Testis (tissue), 3 donors: ENCODE measurements around the gene SEMA3E. TPM values are rescaled to one million over a fixed set of nuclear protein-coding genes. Genes with fewer than 3 reads are reported as not detected.

ENCODE experiments used
- DNase-seq: peaks from one replicate; pipeline ENCODE4 v3.0.0-alpha.2; 2019
- H3K27ac ChIP-seq, 2 donors: fragments of 200-600 bp; sonication (generic); one replicate each; pipeline ENCODE4 v1.5.1; 2019
- H3K27me3 ChIP-seq: fragments of 200-600 bp; sonication (generic); one replicate; pipeline ENCODE4 v1.5.1; 2019
- H3K36me3 ChIP-seq: fragments of 200-600 bp; sonication (generic); one replicate; pipeline ENCODE4 v1.5.1; 2017; ENCODE audit warnings: low read depth; ENCODE audit errors: missing control alignments
- H3K4me1 ChIP-seq: fragments of 200-600 bp; sonication (generic); one replicate; pipeline ENCODE4 v1.5.1; 2019
- H3K4me3 ChIP-seq, 2 donors: fragments of 200-600 bp; sonication (generic); one replicate each; pipeline ENCODE4 v1.5.1; 2017 to 2019
- H3K9me3 ChIP-seq: fragments of 200-600 bp; sonication (generic); one replicate; pipeline ENCODE4 v1.5.1; 2017
- CTCF ChIP-seq, 3 experiments: fragments of 450-650 bp in 2 of 3; fragments of 200-600 bp in 1 of 3; sonication (generic) in 1 of 3; IDR thresholded peaks; one replicate each; pipeline ENCODE4 v1.5.1; 2016 to 2019; ENCODE audit warnings: antibody characterized with exemption in 3 of 3, mild to moderate bottlenecking in 2 of 3, moderate library complexity in 1 of 3
- POLR2A ChIP-seq: fragments of 450-650 bp; IDR thresholded peaks from one replicate; pipeline ENCODE4 v1.6.1; 2017; ENCODE audit warnings: antibody characterized with exemption, mild to moderate bottlenecking, moderate library complexity
- WGBS, 2 donors: methylation state at CpG; one replicate each; pipeline ENCODE4 v1.1.5; 2018; 5-methylcytosine and 5-hydroxymethylcytosine counted together
- intact Hi-C: fragments of 100-400 bp; cut with DNase I; formaldehyde crosslinking; loops from one replicate; pipeline ENCODE4 v1.15.1; 2023; ENCODE audit warnings: low total_unique reads
- polyA plus RNA-seq: library from polyadenylated mRNA; stranded (reverse); fragments of 350-450 nt; fragmentation: Illumina TruSeq; extraction: RNeasy Lipid Tissue Mini Kit (QIAGEN cat#74804); gene quantifications from one replicate; pipeline ENCODE4 v1.2.3, GENCODE V29; 2014; ENCODE audit warnings: low read depth, low replicate concordance; ENCODE audit not compliant: insufficient read depth
- total RNA-seq, 2 donors: library from RNA; depleted of rRNA; stranded (reverse); fragments of >200 nt; gene quantifications; one replicate each; pipeline ENCODE4 v1.2.3, GENCODE V29; 2016

The SEMA3E gene
- total and polyA plus RNA-seq, 3 donors from 2014 or later: 0.19 to 0.47 (median 0.36) TPM

GRCh38 chr7:83475420-83475819, 173.5 kb downstream of the SEMA3E start:
- intact Hi-C loops: no loop called here
- TF ChIP-seq CTCF (IDR thresholded peaks at IDR 0.05) (no peak), POLR2A (no peak)
- Histone ChIP-seq H3K4me1 (no peaks in the 10 kb centered on the region), H3K4me3 (no peak overlapping the region), H3K27me3 (no peaks in the 10 kb centered on the region), H3K27ac (no peak overlapping the region), H3K9me3 (no peaks in the 10 kb centered on the region), H3K36me3 (no peaks in the 10 kb centered on the region)
- WGBS, 2 donors: 65 to 76% methylated on average over 6 of the region's 6 CpGs
- no peak for DNase-seq

DNA sequence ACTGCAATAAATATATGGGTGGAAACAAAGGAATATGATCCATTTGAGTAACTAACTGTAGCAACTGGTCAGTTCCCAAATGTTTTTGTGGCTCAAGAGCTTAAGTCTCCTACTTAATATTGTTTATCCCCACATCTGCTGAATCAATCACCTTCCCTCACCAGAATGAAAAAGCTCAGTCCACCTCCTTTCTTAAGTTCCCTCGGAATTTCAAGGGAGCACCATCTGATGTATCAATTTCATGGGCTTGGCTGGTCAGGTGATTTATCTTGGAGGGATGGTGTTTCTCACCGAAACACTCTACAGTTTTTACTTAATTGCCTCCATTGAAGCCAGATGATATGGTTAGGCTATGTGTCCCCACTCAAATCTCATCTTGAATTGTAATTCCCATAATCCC, 176.6 kb downstream of the SEMA3E start:
- 93 to 100% methylated on average over 2 of the region's 2 CpGs for WGBS, 2 donors
- Histone ChIP-seq H3K4me1 (no peaks in the 10 kb centered on the region), H3K9me3 (no peaks in the 10 kb centered on the region), H3K27ac (no peak overlapping the region), H3K27me3 (no peaks in the 10 kb centered on the region), H3K4me3 (no peak overlapping the region), H3K36me3 (no peaks in the 10 kb centered on the region)
- no peak for DNase-seq
- intact Hi-C loops: no loop called here
- TF ChIP-seq CTCF (IDR thresholded peaks at IDR 0.05): no peak
- no peak for TF ChIP-seq POLR2A

GRCh38 chr7:83469491-83469890, 179.4 kb downstream of the SEMA3E start:
- Histone ChIP-seq H3K27me3 (no peaks in the 10 kb centered on the region), H3K9me3 (no peaks in the 10 kb centered on the region), H3K36me3 (no peaks in the 10 kb centered on the region), H3K4me1 (no peaks in the 10 kb centered on the region), H3K27ac (no peak overlapping the region), H3K4me3 (no peak overlapping the region)
- intact Hi-C loops: no loop called here
- TF ChIP-seq CTCF (IDR thresholded peaks at IDR 0.05): no peak
- no peak for TF ChIP-seq POLR2A
- 92 to 94% methylated on average over 3 of the region's 3 CpGs for WGBS, 2 donors
- DNase-seq: no peak

GRCh38 chr7:83469076-83469475, 179.9 kb downstream of the SEMA3E start:
- DNase-seq: no peak
- H3K9me3 ChIP-seq: no peaks in the 10 kb centered on the region
- 54 to 71% methylated on average over 2 of the region's 2 CpGs for WGBS, 2 donors
- no peaks in the 10 kb centered on the region for H3K36me3 ChIP-seq
- H3K4me3 ChIP-seq: no peak overlapping the region
- no peak overlapping the region for H3K27ac ChIP-seq
- H3K27me3 ChIP-seq: no peaks in the 10 kb centered on the region
- no peaks in the 10 kb centered on the region for H3K4me1 ChIP-seq
- TF ChIP-seq CTCF (IDR thresholded peaks at IDR 0.05) (no peak), POLR2A (no peak)
- intact Hi-C loops: no loop called here

- intact Hi-C loops: no loop called here
Measured at GRCh38 chr7:83468251-83468739, 180.6 kb downstream of the SEMA3E start.

More at GRCh38 chr7:83468251-83468739, 180.6 kb downstream of the SEMA3E start:
- Histone ChIP-seq H3K9me3 (no peaks in the 10 kb centered on the region), H3K36me3 (no peaks in the 10 kb centered on the region), H3K27ac (no peak overlapping the region), H3K4me1 (no peaks in the 10 kb centered on the region), H3K27me3 (no peaks in the 10 kb centered on the region), H3K4me3 (no peak overlapping the region)
- TF ChIP-seq POLR2A (no peak), CTCF (IDR thresholded peaks at IDR 0.05) (no peak)
- peak; percentile 80 for DNase-seq
- WGBS, 2 donors: 48 to 53% methylated on average over 2 of the region's 2 CpGs
